Small intestine (tissue), 7 donors: ENCODE data around the gene NR2C1. TPM values are rescaled to one million over a fixed set of nuclear protein-coding genes. Genes with fewer than 3 reads are reported as not detected.

Experiments
- DNase-seq, 2 donors: peaks; one replicate each; pipeline versions ENCODE4 v3.0.0 to v3.0.0-alpha.2; 2013
- FAIRE-seq: peaks from 2 replicates; lab custom pipeline; 2012; peaks lifted over from hg19 to GRCh38; lab: Jason Lieb, UNC
- H3K27ac ChIP-seq, 3 donors: one replicate each; pipeline ENCODE4 v1.5.1; 2013; ENCODE audit warnings: low read length in 2 of 3, mild to moderate bottlenecking in 2 of 3, control low read depth in 1 of 3, inconsistent platforms in 1 of 3, low read depth in 1 of 3, moderate library complexity in 1 of 3
- H3K27me3 ChIP-seq, 3 donors: one replicate each; pipeline ENCODE4 v1.6.1; 2013; ENCODE audit warnings: low read length in 3 of 3, inconsistent platforms in 1 of 3; ENCODE audit not compliant: control insufficient read depth in 3 of 3, insufficient read depth in 3 of 3
- H3K36me3 ChIP-seq, 3 donors: one replicate each; pipeline ENCODE4 v1.6.1; 2013; ENCODE audit warnings: low read length in 3 of 3, inconsistent platforms in 1 of 3, low read depth in 1 of 3, mild to moderate bottlenecking in 1 of 3, moderate library complexity in 1 of 3; ENCODE audit not compliant: control insufficient read depth in 3 of 3, insufficient read depth in 2 of 3
- H3K4me1 ChIP-seq, 3 donors: one replicate each; pipeline ENCODE4 v1.6.1; 2013; ENCODE audit warnings: low read length in 2 of 3, inconsistent platforms in 1 of 3, low read depth in 1 of 3, mild to moderate bottlenecking in 1 of 3, moderate library complexity in 1 of 3; ENCODE audit not compliant: control insufficient read depth in 3 of 3, insufficient read depth in 2 of 3
- H3K4me3 ChIP-seq, 3 donors: one replicate each; pipeline ENCODE4 v1.5.1; 2013; ENCODE audit warnings: low read length in 3 of 3, control low read depth in 1 of 3, inconsistent platforms in 1 of 3, low read depth in 1 of 3, mild to moderate bottlenecking in 1 of 3, moderate library complexity in 1 of 3
- H3K9me3 ChIP-seq, 2 donors: one replicate each; pipeline ENCODE4 v1.6.1; 2013; ENCODE audit warnings: low read depth in 1 of 2, low read length in 1 of 2; ENCODE audit not compliant: control insufficient read depth in 2 of 2, insufficient read depth in 1 of 2
- WGBS, 3 donors: extraction: QIAGEN DNeasy Blood & Tissue Kit; methylation state at CpG; one replicate each; pipeline ENCODE4 v1.1.7; 2013; 5-methylcytosine and 5-hydroxymethylcytosine counted together
- polyA plus RNA-seq, 4 donors: library from polyadenylated mRNA; stranded (reverse) in 3 of 4; unstranded in 1 of 4; fragments of 200-250 nt in 3 of 4; fragments of 120-200 nt in 1 of 4; gene quantifications; one replicate each; pipeline versions ENCODE4 v1.2.1 to v1.2.3, GENCODE V29; 2013
- donor health status: healthy with polysubstance abuse.
- donor health status: control.
- donor health status: control.
- donor health status: Bipolar disorder and iron deficiency.
- donor health status: healthy.

Gene NR2C1
- polyA plus RNA-seq, 4 donors: 9.7 to 31.5 (median 22.8) TPM

- Histone ChIP-seq H3K36me3 (peaks cover 5 to 44% (median 12%) of the 10 kb centered on the region in 3 donors), H3K4me1 (no peaks in the 10 kb centered on the region), H3K9me3 (no peaks in the 10 kb centered on the region), H3K27me3 (no peaks in the 10 kb centered on the region), H3K4me3 (no peak overlapping the region), H3K27ac (no peak overlapping the region)
- DNase-seq (no peak), FAIRE-seq (no peak)
- WGBS, 3 donors: 67 to 97% (median 91%) methylated on average over 2 of the region's 2 CpGs
These were observed 18.4 kb downstream of the NR2C1 start for GRCh38 chr12:95055057-95055456.

DNA sequence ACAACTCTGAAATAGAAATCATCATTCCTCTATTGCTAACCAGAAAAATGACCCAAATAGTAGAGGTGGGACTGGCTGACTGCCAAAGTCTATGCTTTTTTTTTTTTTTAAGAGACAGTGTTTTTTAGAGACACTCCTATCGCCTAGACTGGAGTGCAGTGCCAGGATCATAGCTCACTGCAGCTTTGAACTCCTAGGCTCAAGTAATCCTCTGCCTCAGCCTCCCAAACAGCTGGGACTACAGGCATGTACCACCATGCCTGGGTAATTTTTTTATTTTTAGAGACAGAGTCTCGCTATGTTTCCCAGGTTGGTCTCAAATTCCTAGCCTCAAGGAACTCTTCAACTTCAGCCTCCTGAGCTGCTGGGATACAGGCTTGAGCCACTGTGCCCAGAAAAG lies 19.2 kb downstream of the NR2C1 start:
- 79 to 87% (median 85%) methylated on average over 2 of the region's 2 CpGs for WGBS, 3 donors
- FAIRE-seq (no peak), DNase-seq (no peak)

GRCh38 chr12:95051241-95051640 lies 22.2 kb downstream of the NR2C1 start:
- Histone ChIP-seq H3K36me3 (peaks cover 3 to 42% (median 5%) of the 10 kb centered on the region in 3 donors), H3K9me3 (no peaks in the 10 kb centered on the region), H3K27me3 (no peaks in the 10 kb centered on the region), H3K27ac (no peak overlapping the region), H3K4me1 (no peaks in the 10 kb centered on the region), H3K4me3 (no peak overlapping the region)
- FAIRE-seq (no peak), DNase-seq (no peak)
- 92 to 97% (median 92%) methylated on average over 4 of the region's 4 CpGs for WGBS, 3 donors

More for the DNA sequence above, 19.2 kb downstream of the NR2C1 start:
- Histone ChIP-seq H3K4me3 (no peak overlapping the region), H3K4me1 (no peaks in the 10 kb centered on the region), H3K9me3 (no peaks in the 10 kb centered on the region), H3K27me3 (no peaks in the 10 kb centered on the region), H3K27ac (no peak overlapping the region), H3K36me3 (peaks cover 5 to 46% (median 9%) of the 10 kb centered on the region in 3 donors)

DNA sequence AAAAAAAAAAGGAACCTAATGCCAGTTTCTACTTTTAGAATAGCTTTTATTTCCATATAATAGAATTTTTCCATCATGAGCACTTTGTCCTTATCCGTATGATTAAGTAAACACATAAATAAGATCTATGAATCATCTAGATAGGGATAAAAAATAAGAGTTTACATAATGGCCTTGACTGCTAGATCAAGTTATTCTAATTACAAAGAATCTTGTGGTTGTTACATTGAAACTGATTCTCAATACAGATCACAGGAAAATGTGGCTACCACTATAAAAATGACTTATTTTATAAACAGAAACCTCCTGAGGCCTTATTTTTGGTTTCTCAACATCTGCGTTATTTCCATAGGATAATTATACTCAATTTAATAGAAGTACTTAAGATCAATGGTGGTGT lies 35.5 kb downstream of the NR2C1 start:
- no peak for FAIRE-seq
- no peaks in the 10 kb centered on the region for H3K27me3 ChIP-seq

DNA sequence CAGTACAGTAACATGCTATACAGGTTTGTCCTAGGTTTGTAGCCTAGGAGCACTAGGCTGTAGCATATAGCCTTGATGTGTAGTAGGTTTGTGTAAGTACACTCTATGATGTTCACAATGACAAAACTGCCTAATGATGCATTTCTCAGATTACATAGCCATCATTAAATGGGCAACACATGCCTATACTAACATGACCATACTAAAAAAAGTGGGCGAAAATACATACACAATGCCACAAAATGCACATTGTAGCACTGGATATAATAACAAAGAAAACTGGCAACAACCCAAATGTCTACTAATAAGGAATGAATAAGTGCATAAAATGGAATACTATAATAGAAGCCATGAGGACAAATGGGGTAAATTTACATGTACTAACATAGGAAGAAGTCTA lies 38.7 kb downstream of the NR2C1 start:
- no peak overlapping the region for H3K4me3 ChIP-seq
- WGBS, 3 donors: 94 to 100% (median 100%) methylated on average over 1 of the region's 1 CpG
- peaks cover 2 to 23% (median 3%) of the 10 kb centered on the region in 3 donors for H3K36me3 ChIP-seq
- H3K4me1 ChIP-seq: no peaks in the 10 kb centered on the region
- no peak overlapping the region for H3K27ac ChIP-seq
- no peaks in the 10 kb centered on the region for H3K27me3 ChIP-seq
- no peak for DNase-seq
- H3K9me3 ChIP-seq: no peaks in the 10 kb centered on the region
- no peak for FAIRE-seq

More for the DNA sequence above, 35.5 kb downstream of the NR2C1 start:
- Histone ChIP-seq H3K4me1 (no peaks in the 10 kb centered on the region), H3K9me3 (no peaks in the 10 kb centered on the region), H3K4me3 (no peak overlapping the region), H3K36me3 (peaks cover 2 to 24% (median 3%) of the 10 kb centered on the region in 3 donors), H3K27ac (no peak overlapping the region)
- WGBS, 3 donors: 71 to 73% (median 72%) methylated on average over 2 of the region's 2 CpGs
- no peak for DNase-seq

DNA sequence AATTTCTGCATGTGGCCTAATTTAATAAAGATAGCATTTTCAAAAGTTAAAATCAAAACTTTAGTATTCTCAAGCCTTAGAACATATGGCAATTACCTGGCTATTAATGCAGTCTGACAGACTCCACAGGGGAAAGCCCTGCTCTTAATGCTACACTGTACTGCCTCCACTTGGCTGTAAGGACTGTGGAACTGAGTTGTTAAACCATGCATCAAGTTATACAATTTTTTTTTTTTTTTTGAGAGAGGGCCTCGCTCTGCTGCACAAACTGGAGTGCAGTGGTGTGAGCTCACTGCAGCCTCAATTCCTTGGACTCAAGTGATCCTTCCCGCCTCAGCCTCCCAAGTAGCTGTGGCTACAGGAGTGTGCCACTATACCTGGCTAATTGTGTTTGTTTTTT lies 50.9 kb downstream of the NR2C1 start:
- Histone ChIP-seq H3K36me3 (peaks cover 0 to 23% (median 5%) of the 10 kb centered on the region in 3 donors), H3K27me3 (no peaks in the 10 kb centered on the region), H3K4me1 (no peaks in the 10 kb centered on the region), H3K27ac (no peak overlapping the region), H3K9me3 (no peaks in the 10 kb centered on the region), H3K4me3 (no peak overlapping the region)
- DNase-seq (no peak), FAIRE-seq (no peak)
- 84 to 93% (median 91%) methylated on average over 2 of the region's 2 CpGs for WGBS, 3 donors

DNA sequence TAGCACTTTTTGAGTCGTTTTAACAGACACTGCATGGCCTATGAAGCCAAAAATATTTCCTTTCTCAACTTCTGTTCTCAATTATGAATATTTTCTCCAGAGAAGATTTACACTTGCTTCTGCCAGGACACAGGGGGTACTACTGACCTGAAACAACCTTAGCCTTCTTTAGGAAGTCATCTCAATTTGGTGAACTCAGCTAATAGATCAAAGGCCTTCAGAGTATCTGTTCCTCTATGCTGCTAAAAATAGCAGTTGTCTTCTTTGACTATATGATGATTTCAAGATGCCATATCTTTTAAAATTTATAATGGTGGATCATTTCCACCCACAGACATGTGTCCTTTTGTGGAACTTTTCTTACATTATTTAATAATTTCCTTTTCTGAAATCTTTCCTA lies 55.9 kb downstream of the NR2C1 start:
- Histone ChIP-seq H3K4me3 (no peak overlapping the region), H3K9me3 (no peaks in the 10 kb centered on the region), H3K27ac (no peak overlapping the region), H3K36me3 (peaks cover 0 to 5% (median 3%) of the 10 kb centered on the region in 3 donors), H3K27me3 (no peaks in the 10 kb centered on the region), H3K4me1 (no peaks in the 10 kb centered on the region)
- WGBS, 3 donors: 64 to 72% (median 70%) methylated on average over 1 of the region's 1 CpG
- DNase-seq (no peak), FAIRE-seq (no peak)

DNA sequence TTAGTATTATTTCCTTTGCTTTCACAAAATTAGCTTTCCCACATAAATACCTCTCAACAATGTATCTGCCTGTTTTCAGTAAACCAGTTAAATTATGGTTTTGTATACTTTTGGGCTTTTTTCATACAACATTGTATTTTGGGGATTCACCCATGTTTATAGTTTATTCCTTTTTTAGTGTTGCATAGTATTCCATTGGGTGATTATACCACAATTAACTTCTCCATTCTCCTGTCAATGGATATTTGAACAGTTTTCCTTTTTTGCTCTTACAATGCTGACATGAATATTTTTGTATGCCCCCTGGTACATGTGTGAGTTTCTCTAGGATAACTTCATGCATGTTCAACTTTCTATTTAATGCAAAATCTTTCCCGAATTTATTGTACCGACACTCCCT lies 57.3 kb downstream of the NR2C1 start:
- no peak for FAIRE-seq
- no peaks in the 10 kb centered on the region for H3K4me1 ChIP-seq
- no peaks in the 10 kb centered on the region for H3K27me3 ChIP-seq
- 96 to 100% (median 96%) methylated on average over 2 of the region's 2 CpGs for WGBS, 3 donors
- H3K9me3 ChIP-seq: no peaks in the 10 kb centered on the region
- H3K27ac ChIP-seq: no peak overlapping the region
- H3K36me3 ChIP-seq: peaks cover 0 to 4% (median 0%) of the 10 kb centered on the region in 3 donors
- H3K4me3 ChIP-seq: no peak overlapping the region
- DNase-seq: no peak

DNA sequence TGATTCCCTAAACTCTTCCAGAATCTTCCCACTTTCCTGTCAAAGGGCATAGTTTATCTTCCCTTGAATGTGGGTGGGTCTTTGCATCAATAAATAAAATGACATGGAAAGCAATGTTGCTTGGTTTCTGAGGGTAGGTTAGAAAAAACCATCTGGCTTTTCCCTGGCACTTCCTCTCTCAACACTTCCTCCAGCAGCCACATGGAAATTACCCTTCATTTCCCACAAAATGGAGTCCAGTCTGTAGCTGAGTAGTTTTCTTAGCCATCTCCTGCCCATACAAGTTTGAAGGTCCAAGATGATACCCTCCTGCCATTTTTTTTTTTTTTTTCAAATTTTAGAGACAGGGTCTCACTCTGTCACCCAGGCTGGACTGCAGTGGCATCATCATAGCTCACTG lies 58.9 kb downstream of the NR2C1 start:
- Histone ChIP-seq H3K4me1 (no peaks in the 10 kb centered on the region), H3K27ac (no peak overlapping the region), H3K4me3 (no peak overlapping the region), H3K9me3 (no peaks in the 10 kb centered on the region), H3K36me3 (peaks cover 0 to 4% (median 0%) of the 10 kb centered on the region in 3 donors), H3K27me3 (no peaks in the 10 kb centered on the region)
- no peak for FAIRE-seq
- no peak for DNase-seq
